Ascending aorta (tissue), 2 donors: ENCODE data around the gene ECI1. TPM values are rescaled to one million over a fixed set of nuclear protein-coding genes. Genes with fewer than 3 reads are reported as not detected.

Experiments
- DNase-seq, 2 donors: peaks; one replicate each; pipeline ENCODE4 v3.0.0-alpha.2; 2019; ENCODE audit warnings: low spot score in 2 of 2
- H3K27ac ChIP-seq, 2 donors: fragments of 200-600 bp; sonication (generic); one replicate each; pipeline ENCODE4 v1.5.1; 2016 to 2017; ENCODE audit warnings: mild to moderate bottlenecking in 1 of 2
- H3K27me3 ChIP-seq: fragments of 200-600 bp; sonication (generic); one replicate; pipeline ENCODE4 v1.5.1; 2017
- H3K36me3 ChIP-seq, 2 donors: fragments of 200-600 bp; sonication (generic); one replicate each; pipeline ENCODE4 v1.5.1; 2016
- H3K4me1 ChIP-seq, 2 donors: fragments of 200-600 bp; sonication (generic); one replicate each; pipeline ENCODE4 v1.5.1; 2016 to 2017; ENCODE audit warnings: mild to moderate bottlenecking in 1 of 2
- H3K4me3 ChIP-seq, 2 donors: fragments of 200-600 bp; sonication (generic); one replicate each; pipeline ENCODE4 v1.5.1; 2016 to 2017; ENCODE audit warnings: mild to moderate bottlenecking in 1 of 2
- H3K9me3 ChIP-seq, 2 donors: fragments of 200-600 bp; sonication (generic); one replicate each; pipeline ENCODE4 v1.5.1; 2016
- intact Hi-C: fragments of 100-400 bp; cut with DNase I; formaldehyde crosslinking; loops from one replicate; pipeline ENCODE4 v1.15.1; 2023
- total RNA-seq: library from RNA; depleted of rRNA; stranded (reverse); fragments of >200 nt; gene quantifications from one replicate; pipeline ENCODE4 v1.1.0, GENCODE V29; 2016
- TF ChIP-seq, protein P1 (sequence below), 3 experiments: fragments of 200-600 bp in 2 of 3; fragments of 450-650 bp in 1 of 3; sonication (generic) in 2 of 3; IDR thresholded peaks; one replicate each; pipeline ENCODE4 v1.5.1; 2016 to 2019; ENCODE audit warnings: antibody characterized with exemption in 3 of 3, mild to moderate bottlenecking in 1 of 3, moderate library complexity in 1 of 3

ECI1 gene
- total RNA-seq, 1 donor from 2014 or later, result 10.9 TPM

DNA sequence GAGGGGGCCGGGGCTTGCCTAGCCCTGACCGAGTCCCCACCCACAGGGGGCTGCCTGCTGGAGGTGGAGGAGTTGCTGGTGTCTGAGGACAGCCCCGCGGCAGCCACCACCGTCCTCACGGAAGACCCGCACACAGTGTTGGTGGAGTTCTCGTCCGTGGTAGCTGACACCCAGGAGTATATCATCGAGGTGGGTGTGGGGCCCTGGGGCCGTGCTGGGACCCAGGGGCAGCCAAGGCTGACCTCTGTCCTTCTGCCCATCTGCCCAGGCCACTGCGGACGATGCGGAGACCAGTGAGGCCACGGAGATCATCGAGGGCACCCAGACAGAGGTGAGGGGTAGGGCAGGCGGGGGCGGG lies 16.6 kb downstream of the ECI1 start:
- Histone ChIP-seq H3K4me1 (peaks cover 8 to 10% of the 10 kb centered on the region in 2 donors), H3K27ac (no peak overlapping the region), H3K9me3 (no peaks in the 10 kb centered on the region), H3K4me3 (no peak overlapping the region), H3K36me3 (peaks cover 61 to 62% of the 10 kb centered on the region in 2 donors), H3K27me3 (peaks cover 6% of the 10 kb centered on the region)
- TF ChIP-seq, protein P1, sequence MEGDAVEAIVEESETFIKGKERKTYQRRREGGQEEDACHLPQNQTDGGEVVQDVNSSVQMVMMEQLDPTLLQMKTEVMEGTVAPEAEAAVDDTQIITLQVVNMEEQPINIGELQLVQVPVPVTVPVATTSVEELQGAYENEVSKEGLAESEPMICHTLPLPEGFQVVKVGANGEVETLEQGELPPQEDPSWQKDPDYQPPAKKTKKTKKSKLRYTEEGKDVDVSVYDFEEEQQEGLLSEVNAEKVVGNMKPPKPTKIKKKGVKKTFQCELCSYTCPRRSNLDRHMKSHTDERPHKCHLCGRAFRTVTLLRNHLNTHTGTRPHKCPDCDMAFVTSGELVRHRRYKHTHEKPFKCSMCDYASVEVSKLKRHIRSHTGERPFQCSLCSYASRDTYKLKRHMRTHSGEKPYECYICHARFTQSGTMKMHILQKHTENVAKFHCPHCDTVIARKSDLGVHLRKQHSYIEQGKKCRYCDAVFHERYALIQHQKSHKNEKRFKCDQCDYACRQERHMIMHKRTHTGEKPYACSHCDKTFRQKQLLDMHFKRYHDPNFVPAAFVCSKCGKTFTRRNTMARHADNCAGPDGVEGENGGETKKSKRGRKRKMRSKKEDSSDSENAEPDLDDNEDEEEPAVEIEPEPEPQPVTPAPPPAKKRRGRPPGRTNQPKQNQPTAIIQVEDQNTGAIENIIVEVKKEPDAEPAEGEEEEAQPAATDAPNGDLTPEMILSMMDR (IDR thresholded peaks at IDR 0.05), result no peak
- intact Hi-C loops, result no loop called here
- no peak for DNase-seq

DNA sequence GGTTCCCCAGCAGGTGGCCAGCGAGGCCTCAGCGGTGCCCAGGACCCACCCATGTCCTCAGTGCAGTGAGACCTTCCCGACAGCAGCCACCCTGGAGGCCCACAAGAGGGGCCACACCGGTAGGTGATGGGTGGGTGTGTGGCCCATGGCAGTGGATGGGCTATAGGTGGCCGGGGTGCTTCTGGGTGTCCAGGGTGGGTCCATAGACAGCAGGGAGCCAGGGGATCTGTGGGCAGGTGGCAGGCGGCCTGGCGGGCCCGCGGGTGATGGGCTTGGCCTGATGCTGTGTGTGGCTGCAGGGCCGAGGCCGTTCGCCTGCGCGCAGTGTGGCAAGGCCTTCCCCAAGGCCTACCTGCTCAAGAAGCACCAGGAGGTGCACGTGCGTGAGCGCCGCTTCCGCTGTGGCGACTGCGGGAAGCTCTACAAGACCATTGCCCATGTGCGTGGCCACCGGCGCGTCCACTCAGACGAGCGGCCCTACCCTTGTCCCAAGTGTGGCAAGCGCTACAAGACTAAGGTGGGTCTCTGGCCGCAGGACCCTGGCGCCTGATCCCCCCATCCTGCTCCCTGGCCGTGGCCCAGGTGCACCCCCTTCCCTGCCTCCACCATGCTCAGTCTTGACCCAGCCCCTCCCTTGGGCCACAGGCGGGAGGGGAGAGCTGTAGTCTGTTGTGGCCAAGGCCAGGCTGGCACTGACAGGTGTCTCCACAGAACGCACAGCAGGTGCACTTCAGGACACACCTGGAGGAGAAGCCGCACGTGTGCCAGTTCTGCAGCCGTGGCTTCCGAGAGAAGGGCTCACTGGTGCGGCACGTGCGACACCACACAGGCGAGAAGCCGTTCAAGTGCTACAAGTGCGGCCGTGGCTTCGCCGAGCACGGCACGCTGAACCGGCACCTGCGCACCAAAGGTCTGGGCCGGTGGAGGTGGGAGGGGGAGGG lies 17.2 kb downstream of the ECI1 start:
- peaks cover 6% of the 10 kb centered on the region for H3K27me3 ChIP-seq
- peaks cover 8 to 10% of the 10 kb centered on the region in 2 donors for H3K4me1 ChIP-seq
- no peaks in the 10 kb centered on the region for H3K9me3 ChIP-seq
- H3K36me3 ChIP-seq, result peaks cover 68% of the 10 kb centered on the region in 2 donors
- intact Hi-C loops, result no loop called here
- no peak overlapping the region for H3K27ac ChIP-seq
- TF ChIP-seq, protein P1 (IDR thresholded peaks at IDR 0.05), result no peak
- H3K4me3 ChIP-seq, result no peak overlapping the region
- DNase-seq, result no peak

DNA sequence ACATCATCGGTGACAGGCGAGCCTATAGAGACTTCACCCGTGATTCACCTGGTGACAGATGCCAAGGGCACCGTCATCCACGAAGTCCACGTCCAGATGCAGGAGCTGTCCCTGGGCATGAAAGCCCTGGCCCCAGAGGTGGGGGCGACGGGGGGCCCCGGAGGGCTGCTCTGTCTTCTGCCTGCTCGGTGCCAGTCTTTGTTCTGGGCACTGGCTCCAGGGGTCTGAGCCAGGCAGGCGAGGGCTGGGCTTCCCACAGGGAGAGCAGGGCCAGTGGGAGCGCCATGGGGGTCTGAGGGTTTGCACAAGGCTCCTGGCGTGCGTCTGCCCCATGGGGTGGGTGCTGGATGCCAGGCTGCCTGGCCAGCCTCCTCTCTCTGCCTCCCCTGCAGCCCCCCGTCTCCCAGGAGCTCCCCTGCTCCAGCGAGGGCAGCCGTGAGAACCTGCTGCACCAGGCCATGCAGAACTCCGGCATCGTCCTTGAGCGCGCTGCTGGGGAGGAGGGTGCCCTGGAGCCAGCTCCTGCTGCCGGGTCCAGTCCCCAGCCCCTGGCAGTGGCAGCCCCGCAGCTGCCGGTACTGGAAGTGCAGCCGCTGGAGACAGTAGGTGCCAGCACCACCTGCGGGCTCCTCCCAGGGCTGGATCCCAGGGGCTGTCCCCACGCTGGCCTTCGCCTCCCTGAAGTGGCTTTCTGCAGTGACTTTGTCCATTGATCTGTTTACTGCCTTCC lies 18.2 kb downstream of the ECI1 start:
- no peak overlapping the region for H3K27ac ChIP-seq
- H3K27me3 ChIP-seq, result peaks cover 6% of the 10 kb centered on the region
- no peak for DNase-seq
- peaks cover 77 to 78% of the 10 kb centered on the region in 2 donors for H3K36me3 ChIP-seq
- no peak overlapping the region for H3K4me3 ChIP-seq
- H3K4me1 ChIP-seq, result peaks cover 8 to 10% of the 10 kb centered on the region in 2 donors
- TF ChIP-seq, protein P1 (IDR thresholded peaks at IDR 0.05), result no peak
- intact Hi-C loops, result no loop called here
- H3K9me3 ChIP-seq, result no peaks in the 10 kb centered on the region

DNA sequence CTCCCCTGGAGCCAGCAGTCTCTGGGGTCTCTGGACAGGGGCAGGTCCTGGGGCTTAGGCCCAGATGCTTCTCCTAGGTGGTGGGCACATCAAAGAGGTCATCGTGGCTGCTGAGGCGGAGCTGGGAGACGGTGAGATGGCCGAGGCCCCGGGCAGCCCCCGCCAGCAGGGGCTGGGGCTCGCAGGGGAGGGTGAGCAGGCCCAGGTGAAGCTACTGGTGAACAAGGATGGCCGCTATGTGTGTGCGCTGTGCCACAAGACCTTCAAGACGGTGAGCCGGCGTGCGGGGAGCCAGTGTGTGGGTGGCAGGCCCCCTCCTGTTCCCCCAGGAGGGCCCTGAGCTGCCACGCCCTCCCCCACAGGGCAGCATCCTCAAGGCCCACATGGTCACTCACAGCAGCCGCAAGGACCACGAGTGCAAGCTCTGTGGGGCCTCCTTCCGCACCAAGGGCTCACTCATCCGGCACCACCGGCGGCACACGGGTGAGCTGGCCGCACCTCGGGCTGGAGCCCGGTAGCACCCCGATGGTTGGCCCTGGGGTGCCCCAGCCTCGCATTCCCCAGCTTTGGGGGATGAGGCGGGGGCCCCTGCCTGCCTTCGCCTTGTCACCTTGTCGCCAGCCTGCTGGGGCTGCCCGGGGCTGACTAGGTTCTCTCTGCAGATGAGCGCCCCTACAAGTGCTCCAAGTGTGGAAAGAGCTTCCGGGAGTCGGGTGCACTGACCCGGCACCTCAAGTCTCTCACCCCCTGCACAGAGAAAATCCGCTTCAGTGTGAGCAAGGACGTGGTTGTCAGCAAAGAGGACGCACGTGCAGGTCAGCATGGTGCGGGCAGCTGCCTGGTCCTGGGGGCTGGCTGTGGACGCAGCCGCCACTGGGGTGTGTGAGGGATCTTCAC lies 19.0 kb downstream of the ECI1 start:
- Histone ChIP-seq H3K36me3 (peaks cover 82% of the 10 kb centered on the region in 2 donors), H3K4me1 (peaks cover 8 to 10% of the 10 kb centered on the region in 2 donors), H3K9me3 (no peaks in the 10 kb centered on the region), H3K4me3 (no peak overlapping the region), H3K27me3 (peaks cover 6% of the 10 kb centered on the region), H3K27ac (no peak overlapping the region)
- TF ChIP-seq, protein P1 (IDR thresholded peaks at IDR 0.05), result no peak
- no peak for DNase-seq
- intact Hi-C loops, result no loop called here
